Left kidney (tissue), 2 donors: ENCODE data around the gene SLIT3. TPM values are rescaled to one million over a fixed set of nuclear protein-coding genes. Genes with fewer than 3 reads are reported as not detected.

Source experiments
- DNase-seq: peaks from one replicate; pipeline ENCODE4 v3.0.0-alpha.2; 2013
- polyA plus RNA-seq: library from polyadenylated mRNA; unstranded; fragments of 120-200 nt; gene quantifications from one replicate; pipeline ENCODE4 v1.2.1, GENCODE V29; 2013; ENCODE audit not compliant: insufficient read length

SLIT3 gene
- polyA plus RNA-seq, 1 donor, result 51.5 TPM

DNA sequence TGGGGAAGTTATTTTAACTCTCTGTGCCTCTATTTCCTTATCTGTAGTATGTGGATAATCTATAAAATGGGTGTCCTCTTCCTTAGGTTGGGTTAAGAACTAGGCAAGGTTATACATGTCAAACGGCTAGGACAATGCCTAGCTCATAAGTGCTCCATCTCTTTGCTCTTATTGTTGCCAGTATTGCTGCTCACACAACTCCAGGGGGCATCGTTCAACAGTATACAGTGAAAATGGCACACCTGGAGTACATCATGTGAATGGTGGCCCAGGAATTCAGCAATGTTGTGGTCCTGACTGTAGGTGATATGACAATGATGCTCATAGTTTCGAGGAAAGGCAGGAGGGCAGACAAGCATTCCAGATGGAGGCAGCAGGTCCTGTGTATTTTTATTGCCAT is 30.1 kb downstream of the SLIT3 start:
- DNase-seq, result no peak

DNA sequence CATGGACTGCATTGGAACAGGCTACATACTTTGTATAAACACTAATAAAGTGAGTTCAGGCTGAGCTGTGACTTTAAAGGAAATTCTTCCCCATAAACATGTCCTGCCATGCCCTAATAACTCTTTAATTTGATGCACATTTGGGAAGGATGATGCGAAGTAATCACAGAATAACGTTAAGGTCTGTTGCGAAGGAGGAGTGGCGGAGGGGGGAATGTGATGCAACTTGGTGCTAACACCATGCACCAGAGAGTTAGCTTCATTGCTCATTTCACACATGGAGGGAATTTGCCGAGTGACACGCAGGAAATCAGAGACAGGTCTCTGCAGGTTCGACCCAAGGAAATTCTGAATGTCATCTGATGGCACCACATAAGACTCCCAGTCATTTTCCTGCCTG is 32.9 kb downstream of the SLIT3 start:
- DNase-seq, result no peak

DNA sequence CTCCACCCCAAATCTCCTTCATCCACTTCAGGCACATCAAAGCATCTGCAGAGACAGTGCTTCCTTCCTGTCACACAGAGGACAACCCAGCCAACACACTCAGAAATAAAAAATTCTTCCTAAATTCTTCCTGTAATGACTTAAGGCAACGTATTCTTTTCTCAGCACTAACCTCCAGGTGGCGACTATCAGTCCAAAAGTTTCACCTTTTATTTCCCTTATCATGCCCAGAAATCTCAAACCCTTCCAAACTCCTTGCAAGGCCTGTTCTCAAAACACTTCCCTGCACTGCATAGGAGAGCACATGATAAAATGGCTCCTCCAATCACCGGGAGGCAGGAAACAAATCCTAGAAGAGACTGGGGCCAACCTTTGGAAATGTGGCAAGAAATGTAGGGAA is 35.1 kb downstream of the SLIT3 start:
- no peak for DNase-seq

DNA sequence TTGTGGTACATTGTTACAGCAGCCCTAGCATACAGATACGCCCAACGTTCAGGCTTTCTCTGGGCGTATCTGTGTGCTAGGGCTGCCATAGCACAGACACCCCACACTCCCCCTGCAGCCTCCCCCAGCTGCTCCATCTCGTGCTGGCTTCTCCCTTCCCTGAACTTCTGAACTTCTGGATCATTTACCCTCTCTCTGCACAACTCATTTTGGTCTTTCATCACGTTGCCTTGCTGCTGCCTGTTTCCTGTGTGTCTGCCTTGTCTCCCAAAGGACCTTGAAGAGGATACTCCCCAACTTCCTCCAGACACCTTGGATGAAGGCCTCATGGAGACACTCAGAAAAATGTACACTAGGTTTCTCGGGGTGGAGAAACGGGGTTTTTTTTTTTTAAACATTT is 37.3 kb downstream of the SLIT3 start:
- no peak for DNase-seq

DNA sequence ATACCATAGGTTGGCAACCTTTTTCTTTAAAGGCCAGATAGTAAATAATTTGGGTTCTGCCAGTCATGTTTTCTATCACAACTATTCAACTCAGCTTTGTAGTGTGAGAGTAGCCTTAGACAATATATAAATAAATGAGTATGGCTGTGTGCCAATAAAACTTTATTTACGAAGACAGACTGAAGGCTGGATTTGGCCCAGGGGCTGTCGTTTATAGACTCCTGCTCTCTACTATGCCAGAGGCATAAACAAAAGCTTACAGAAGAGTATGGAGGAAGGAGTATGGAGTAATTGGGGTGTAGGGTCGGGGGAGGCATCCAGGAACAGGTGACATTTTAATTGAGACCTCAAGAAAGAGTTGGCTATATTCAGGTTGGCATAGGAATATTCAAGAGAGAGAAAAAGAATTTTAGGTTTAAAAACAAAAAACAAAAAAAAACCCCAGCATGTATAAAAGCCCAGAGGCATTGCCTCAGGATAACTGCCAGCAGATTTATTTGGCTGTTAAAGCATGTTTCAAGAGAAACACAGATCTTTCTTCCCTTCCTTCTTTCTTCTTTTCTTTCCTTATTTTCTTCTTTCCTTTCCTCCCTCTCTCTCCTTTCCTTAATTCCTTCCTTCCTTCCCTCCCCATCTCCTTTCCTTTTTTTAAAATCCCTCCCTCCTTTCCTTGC is 39.9 kb downstream of the SLIT3 start:
- no peak for DNase-seq

DNA sequence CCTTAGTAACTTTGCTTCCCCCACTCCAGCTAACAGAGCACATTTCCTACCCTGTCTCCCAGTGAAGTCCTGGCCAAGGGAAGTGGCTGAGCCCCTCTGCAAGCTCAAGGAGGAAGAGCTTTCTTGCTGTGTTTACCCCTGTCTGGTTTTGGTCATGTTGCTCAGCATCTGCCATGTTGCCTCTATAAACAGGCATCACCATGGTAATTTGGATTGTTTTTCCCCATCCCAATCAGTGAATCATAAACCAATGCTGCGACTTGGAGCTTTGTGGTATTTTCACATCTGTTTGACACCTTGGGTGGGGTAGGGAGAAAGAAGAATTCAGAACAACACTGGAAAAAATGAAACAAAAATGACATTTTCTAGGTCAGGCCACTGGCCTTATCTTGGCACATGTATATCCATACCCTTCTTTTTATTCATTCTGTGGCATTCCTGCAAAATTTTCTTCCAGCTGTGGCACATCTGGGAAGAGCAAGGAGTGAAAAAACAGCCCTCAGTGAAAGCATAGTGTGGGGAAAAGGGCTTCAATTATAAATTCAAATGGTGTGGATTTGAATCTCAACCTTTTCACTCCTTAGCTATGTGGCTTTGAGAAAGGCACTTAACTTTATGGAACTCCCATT is 42.5 kb downstream of the SLIT3 start:
- DNase-seq, result no peak

DNA sequence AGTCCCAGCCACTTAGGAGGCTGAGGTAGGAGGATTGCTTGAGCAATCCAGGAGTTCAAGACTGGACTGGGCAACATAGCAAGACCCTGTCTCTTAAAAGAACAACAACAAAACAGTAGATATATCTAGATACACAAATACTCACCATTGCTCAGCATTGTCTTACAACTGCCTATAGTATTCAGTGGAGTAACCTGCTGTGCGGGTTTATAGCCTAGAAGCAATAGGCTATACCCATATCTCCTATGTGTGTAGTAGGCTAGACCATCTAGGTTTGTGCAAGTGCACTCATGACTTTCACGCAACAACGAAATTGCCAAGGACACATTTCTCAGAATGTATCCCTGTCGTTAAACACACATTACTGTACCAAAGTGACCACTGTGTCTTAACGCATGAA is 44.7 kb downstream of the SLIT3 start:
- no peak for DNase-seq

DNA sequence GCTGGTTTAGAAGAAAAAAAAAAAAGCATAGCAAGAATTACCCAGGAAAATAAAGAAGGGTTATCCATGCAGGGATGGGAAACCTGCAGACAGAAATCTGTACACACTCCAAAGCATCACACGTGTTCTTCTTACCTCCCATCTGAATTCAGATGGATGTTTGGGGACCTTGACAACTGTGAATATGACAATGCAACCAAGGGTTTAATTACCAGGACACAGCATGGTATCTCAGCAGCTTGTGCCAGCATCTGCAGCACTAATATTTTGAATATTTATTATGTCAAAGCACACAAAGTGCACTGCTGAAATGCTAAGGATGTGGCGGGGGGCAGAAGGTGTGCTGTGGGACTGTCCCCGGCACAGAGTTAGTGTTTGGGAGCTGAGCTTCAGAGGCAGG is 47.9 kb downstream of the SLIT3 start:
- DNase-seq, result no peak

DNA sequence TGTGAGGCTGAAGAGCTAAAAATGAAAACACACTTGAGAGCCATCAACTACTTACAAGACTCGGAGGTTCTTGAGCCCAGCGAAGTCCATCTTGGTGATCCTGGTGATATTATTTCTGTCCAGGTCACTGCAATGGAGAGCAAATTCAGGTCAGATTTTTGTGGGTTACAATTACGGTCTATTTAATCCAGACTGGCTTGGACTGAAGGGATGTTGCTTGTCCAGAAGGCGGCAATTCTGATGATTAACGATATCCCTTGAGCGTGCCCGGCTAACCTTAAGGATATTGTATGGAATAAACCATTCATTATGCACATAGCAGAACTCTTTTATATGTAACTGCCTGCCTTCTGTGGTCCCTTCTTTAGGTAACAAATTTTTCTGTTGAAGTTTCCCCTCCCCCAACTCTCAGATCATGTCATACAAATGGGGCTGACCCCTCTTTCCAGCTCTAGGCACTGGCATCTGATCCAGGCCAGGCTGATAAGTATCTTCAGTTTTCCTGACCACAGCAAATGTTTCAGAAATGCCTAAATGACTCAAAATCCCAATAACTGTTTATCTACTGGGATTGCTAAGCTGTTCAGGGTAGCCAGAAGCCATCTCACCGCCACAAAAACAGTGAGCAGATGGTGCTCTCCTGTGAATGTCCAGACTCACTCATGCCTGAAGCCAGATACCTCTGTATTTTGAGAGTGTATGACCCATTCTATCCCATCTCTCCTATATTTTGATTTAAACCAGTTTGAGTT is 49.4 kb downstream of the SLIT3 start:
- no peak for DNase-seq

DNA sequence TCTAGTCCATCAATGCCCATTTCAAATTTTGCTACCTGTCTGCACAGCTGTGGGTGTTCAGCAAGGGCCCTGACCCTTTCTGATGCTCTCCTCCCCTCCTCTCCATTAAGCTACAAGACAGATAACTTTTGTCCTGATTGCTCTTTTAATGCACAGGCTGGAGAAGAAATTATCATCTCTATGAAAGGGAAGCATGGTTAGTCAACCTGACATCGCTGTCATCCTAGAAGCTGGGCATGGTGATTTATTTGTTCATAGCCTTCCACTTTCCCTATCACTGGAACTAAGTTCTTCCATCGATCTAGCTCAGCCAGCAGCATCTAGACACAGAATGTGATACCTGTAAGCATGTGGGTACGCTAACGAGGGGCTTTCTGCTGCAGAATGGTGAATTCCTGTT is 50.1 kb downstream of the SLIT3 start:
- DNase-seq, result no peak

DNA sequence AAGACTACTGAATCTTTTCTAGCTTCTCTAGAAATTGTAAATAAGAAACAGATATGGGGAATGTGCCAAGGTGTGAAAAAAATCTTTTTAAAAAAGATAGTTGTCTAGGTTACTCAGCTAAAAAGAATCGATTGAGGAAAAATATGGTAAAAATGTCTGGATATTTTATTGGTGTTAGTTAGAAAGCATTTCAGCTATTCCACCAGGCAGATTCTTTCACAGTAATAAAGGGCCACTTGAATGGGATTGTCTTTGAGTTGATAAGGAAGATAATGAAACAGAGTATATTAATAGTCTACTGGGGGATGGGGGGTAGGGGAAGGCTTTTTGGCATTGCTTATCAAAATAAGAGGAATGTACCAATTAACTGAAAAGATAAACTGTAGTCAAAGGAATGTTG is 51.9 kb downstream of the SLIT3 start:
- DNase-seq, result no peak

DNA sequence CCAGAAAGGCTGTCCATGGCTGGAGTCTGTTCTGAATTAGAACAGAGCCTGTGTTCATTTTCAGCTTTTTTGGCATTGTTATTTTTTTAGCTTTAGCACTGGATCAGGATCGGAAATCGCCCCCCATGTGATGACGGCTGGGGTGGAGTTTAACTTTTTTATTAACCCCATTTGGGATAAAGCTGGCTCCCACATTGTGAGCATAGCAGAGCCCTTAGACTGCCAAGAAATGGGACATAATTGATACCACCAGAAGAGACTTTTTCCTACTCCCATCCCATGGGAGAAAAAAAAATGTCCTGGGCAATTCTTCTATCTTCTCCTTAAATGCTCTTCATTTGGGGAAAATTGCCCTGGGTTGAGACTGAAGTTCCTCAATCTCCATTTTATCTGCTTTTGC is 52.4 kb downstream of the SLIT3 start:
- DNase-seq, result no peak

DNA sequence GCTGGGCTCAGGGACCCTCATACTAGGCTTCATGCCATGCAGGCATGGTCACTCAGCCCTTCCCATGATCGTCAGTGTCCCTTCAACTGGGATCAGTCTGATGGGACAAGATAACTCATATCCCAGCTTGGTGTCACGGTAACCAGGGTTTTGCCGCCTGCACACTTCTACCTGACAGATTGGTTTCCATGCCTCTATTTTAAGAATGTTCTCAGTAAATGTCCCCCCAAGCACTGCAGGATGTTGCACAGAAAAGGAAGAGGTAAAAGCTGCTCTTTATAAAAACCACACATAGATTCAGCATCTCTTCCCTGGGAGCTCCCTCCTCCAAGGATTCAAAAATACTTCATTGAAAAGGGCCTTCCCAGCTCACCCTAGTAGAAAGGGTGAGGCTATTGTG is 56.1 kb downstream of the SLIT3 start:
- no peak for DNase-seq

DNA sequence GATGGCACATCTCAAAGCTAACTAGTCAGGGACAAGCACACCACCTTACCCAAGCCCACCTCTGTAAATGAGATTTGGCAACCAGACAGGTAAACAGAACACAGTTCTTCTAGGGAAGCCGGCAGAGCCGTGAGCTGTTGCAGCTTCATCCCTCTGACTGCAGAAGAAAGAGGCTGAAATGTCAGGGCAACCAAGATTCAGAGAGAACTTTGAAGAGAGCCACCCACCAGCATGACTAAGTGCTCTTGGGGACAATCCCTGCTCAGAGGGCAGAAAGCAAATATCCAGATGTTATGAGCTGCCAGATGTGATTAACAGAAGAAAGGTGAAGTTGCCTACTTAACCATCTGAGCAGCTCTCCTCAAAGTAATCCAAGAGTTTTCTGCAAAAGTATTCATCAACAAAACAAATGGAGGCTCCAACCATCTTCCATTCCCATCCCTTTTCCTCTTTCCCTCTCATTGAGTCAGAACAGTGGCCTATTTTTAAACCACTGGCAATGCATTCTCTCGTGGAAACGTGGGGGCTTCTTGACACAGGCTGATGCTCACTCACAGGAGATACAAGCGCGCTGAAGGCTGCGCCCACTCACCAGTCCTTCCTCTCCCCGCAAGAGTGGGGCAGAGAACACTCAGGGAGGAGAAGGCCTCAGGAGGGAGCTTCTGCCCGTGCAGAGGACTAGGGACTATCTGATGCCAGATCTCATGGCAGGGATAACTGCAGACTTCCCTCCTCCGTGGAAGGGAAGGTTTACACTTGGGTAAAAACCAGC is 57.1 kb downstream of the SLIT3 start:
- no peak for DNase-seq

DNA sequence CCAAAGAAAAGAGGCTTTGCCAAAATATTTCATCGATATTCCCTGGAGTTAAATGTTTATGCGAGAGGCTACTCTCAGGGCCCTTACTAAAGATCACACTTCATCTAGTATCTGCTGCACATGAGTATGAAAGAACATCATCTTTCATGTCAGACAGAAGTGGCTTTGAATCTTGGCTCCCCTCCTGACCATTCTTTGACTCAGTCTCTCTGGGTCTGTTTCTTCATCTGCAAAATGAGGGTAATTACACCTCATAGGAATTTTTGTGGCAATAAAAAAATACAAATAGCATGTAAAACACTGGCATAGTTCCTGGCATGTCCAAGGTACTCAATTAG is 58.1 kb downstream of the SLIT3 start:
- DNase-seq, result no peak

DNA sequence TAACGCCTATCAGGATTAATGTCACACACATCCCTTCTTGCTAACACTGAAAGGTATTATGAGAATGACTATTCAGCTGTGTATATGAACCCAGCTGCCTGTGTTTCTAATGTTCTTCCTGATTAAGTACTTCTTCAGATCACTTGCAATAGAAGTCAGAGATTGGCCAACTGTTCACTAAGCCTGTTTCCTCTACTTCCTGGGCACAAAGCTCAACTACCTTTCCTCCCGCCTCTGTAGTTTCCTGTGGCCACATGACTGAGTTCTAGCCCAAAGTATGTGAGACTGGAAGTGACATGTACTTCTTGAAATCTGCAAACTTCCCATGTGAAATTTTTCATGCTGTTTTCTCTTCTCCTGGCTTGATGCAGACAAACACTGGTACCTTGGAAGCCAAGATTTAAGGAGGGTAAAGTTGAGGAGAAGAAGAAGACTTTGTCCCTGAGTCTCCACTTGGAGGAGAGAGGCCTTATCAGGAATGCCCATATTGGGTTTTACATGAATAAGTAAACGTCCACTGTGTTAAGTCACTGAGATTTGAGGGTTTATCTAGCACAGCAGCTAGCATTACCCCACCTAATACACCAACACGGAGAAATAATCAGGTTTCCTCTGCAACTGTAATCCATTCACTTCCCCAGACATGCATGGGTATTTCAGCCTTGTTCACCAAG is 58.6 kb downstream of the SLIT3 start:
- no peak for DNase-seq

DNA sequence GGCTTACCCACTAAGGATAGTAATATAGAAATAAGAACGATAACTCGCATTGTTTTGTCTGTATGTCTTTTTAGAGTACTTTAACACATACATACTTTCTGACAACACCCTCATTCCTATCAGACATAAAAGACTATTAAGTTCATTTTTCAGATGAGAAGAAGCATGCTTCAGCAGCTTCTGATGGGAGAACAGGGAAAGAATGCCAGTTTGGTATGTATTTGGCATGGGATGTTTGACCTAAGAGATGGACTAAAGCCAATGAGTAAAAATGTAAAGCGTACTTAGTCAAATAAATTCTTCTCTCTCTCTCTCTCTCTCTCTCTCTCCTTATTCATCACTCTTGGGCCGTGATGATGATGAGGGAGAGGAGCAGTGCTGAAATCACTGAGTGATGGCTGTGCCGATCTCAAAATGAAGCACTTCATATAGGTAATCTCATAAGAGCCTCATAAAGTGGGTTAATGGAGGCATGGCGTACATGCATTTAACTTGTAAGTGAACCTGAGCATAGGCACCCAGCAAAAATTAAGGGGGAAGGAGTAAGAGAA is 71.5 kb downstream of the SLIT3 start:
- no peak for DNase-seq

DNA sequence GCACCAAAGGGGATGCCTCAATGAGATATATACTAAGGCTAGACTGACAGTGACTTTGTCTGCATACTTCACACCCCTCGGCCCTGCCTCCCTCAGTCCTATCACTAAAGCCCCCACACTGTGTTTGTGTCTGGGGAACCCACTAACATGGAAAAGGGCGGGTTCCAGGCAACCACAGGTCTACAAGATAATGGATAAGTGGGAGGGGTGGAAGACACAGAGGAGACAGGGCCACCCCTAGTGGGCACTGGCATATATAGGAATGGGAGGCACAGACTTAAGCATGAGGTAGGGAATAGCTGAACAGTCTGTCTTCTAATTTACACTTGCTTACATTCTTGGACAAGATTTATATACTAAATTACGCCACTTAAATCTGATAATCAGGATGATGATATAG is 74.0 kb downstream of the SLIT3 start:
- no peak for DNase-seq

DNA sequence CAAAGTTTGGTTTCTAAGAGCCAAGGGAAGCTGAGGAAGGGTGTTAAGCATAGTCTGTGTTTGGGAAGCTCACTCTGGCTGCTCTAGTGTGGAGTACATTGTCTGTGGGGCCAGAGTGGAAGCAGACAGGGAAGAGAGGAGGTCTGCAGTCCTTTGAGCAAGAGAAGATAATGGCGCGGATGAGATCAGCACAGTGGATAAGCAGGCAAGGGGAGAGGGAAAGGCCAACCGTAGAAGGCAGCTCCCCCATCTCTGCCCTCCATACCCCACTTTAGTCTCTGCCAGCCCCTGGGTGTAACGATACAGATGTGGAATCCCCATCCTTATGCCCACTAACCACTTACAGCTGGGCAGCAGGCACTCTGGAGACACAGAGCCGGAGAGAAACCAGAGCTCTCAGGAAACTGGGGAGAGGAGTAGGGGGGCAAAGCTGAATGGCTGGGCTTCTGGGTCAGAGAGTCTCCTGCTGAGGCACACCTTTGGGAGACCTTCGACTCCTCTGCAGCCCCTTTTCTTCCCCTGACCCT is 75.0 kb downstream of the SLIT3 start:
- DNase-seq, result no peak

DNA sequence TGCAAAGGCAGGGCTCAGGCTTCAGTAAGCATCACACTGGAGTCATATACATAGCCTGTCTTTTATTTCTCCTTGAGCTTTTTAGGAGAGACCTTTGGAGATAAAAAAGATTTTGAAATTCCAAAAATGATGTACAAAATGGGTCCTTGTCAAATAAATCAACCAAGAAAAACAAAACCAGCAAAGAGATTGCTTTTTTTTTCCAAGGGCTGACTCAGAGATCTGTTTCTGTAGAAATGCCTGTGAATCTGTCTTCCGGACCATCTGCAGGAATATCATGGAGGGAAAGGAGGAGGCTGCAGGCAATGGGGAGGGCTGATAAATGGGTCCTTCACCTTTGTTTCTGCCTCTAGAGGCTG is 77.4 kb downstream of the SLIT3 start:
- no peak for DNase-seq

DNA sequence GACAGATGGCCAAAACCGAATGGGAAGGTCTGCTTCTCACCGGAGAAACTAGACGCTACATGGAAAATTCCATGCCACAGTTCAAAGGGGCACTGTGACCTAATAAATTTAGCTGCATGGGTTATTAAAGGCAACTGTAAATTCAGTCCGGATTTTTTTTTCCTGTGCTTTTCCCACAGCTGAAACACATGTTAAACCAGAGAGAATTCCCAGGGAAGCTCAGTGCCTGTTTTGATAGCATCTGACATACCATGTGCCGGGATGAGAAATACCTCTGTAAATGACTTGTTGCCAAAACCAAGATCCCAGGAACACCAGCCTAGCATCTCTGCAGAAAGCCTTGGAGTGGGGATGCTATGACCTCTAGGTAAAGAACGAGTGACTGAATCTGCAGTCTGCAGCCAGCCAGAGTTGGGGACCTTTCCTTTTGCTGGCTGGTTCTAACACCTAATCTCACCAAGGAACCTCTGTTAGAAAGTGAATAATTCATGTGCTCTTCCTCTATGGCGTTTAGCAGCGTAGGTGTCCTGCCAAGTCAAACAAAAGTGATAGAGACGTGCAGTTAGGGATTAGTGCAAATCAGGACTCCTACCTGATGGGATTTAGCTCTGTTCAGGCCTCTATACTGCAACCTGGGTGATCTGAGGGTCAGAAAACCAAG is 77.9 kb downstream of the SLIT3 start:
- no peak for DNase-seq
